ENCODE measurements around the gene POLDIP2. TPM values are rescaled to one million over a fixed set of nuclear protein-coding genes. Genes with fewer than 3 reads are reported as not detected.

The POLDIP2 gene
- total RNA-seq, 1 donor from 2014 or later: 79.1 TPM

DNA sequence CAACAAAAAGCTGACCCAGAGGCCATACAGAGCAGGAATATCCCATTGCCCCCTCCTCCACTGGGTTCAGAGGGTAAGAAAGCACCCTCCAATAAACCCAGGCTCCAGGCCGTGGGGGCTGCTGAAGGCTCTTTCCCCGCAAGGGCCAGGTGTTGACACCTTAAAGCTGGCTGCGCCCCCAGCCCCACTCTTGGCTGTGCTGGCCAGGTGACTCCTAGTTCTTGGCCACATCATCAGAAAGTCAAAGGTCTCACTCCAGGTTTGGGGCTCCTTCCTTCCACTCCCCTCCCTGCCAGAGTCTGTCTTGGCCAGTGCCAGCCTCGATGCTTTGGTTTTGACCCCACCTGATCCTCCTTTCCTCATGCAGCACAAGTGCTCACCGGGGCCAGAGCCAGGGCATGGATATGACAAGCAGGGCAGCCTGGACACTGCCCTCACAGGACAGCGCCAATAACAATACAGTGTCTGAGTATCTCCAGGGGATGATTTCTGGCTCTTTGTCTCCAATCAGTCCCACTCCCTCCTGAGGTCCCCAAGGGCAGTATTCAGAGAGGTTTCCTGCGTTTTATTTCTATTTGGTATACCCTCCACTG is 40.5 kb upstream of the POLDIP2 start:
- Histone ChIP-seq H2AFZ (ENCODE audit: low read depth, low read length) (no peak overlapping the region), H3K9ac (ENCODE audit: low read length) (no peak overlapping the region), H3K36me3 (ENCODE audit: insufficient read depth, low read length) (no peaks in the 10 kb centered on the region), H3K4me2 (ENCODE audit: low read length) (no peak overlapping the region), H3K79me2 (ENCODE audit: insufficient read depth, low read length) (no peaks in the 10 kb centered on the region), H3K4me3 (ENCODE audit: insufficient read depth, low read depth, low read length) (no peak overlapping the region), H3K4me1 (ENCODE audit: insufficient read depth, low read length) (peaks cover 9% of the 10 kb centered on the region), H3K9me3 (ENCODE audit: insufficient read depth, low read depth, low read length) (no peaks in the 10 kb centered on the region), H3K27me3 (ENCODE audit: insufficient read depth, low read length) (no peaks in the 10 kb centered on the region), H3K27ac (ENCODE audit: low read depth, low read length) (no peak overlapping the region), H4K20me1 (ENCODE audit: insufficient read depth, low read length) (peaks cover 6% of the 10 kb centered on the region)
- FAIRE-seq: no peak
- H3K9me3 Mint-ChIP-seq (ENCODE audit: unreplicated experiment): no peaks in the 10 kb centered on the region
- H3K4me3 Mint-ChIP-seq (ENCODE audit: unreplicated experiment): no peak overlapping the region
- H3K27ac Mint-ChIP-seq (ENCODE audit: unreplicated experiment): no peak overlapping the region
- peaks cover 17% of the 10 kb centered on the region for H3K36me3 Mint-ChIP-seq (ENCODE audit: low read depth, unreplicated experiment)
- peaks cover 25% of the 10 kb centered on the region for H3K4me1 Mint-ChIP-seq (ENCODE audit: low read depth, unreplicated experiment)
- peaks cover 4% of the 10 kb centered on the region for H3K27me3 Mint-ChIP-seq (ENCODE audit: low read depth, unreplicated experiment)
- DNase-seq (ENCODE audit: low read depth): no peak
- no peak for TF ChIP-seq EZH2 (IDR thresholded peaks at IDR 0.05; ENCODE audit: insufficient read depth, low read length)
- TF ChIP-seq, protein P1, sequence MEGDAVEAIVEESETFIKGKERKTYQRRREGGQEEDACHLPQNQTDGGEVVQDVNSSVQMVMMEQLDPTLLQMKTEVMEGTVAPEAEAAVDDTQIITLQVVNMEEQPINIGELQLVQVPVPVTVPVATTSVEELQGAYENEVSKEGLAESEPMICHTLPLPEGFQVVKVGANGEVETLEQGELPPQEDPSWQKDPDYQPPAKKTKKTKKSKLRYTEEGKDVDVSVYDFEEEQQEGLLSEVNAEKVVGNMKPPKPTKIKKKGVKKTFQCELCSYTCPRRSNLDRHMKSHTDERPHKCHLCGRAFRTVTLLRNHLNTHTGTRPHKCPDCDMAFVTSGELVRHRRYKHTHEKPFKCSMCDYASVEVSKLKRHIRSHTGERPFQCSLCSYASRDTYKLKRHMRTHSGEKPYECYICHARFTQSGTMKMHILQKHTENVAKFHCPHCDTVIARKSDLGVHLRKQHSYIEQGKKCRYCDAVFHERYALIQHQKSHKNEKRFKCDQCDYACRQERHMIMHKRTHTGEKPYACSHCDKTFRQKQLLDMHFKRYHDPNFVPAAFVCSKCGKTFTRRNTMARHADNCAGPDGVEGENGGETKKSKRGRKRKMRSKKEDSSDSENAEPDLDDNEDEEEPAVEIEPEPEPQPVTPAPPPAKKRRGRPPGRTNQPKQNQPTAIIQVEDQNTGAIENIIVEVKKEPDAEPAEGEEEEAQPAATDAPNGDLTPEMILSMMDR (IDR thresholded peaks at IDR 0.05; ENCODE audit: insufficient read depth, low read depth, low read length): no peak

DNA sequence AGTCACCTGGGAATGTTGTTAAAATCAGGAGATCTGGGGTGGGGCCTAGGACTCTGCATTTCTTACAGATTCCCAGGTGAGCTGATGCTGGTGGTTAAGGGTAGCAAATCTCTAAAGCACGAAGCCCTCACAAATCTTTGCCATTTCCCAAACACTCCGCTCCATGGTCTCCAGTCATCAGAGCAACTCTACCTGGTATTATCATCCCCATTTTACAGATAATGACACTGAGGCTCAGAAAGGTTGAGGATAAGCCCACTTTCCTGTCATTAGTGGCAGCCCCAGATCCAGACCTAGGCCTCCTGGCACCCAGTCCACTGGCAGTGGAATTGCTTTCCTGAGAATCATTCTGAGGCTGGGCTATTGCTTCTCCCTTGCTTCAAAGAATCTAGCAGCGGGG is 39.9 kb upstream of the POLDIP2 start:
- Histone ChIP-seq H3K4me1 (ENCODE audit: insufficient read depth, low read length) (peaks cover 9% of the 10 kb centered on the region), H3K4me2 (ENCODE audit: low read length) (no peak overlapping the region), H3K9me3 (ENCODE audit: insufficient read depth, low read depth, low read length) (no peaks in the 10 kb centered on the region), H3K27me3 (ENCODE audit: insufficient read depth, low read length) (no peaks in the 10 kb centered on the region), H3K4me3 (ENCODE audit: insufficient read depth, low read depth, low read length) (no peak overlapping the region), H4K20me1 (ENCODE audit: insufficient read depth, low read length) (peaks cover 6% of the 10 kb centered on the region), H3K79me2 (ENCODE audit: insufficient read depth, low read length) (no peaks in the 10 kb centered on the region), H3K36me3 (ENCODE audit: insufficient read depth, low read length) (no peaks in the 10 kb centered on the region), H2AFZ (ENCODE audit: low read depth, low read length) (no peak overlapping the region), H3K9ac (ENCODE audit: low read length) (no peak overlapping the region), H3K27ac (ENCODE audit: low read depth, low read length) (no peak overlapping the region)
- no peak for TF ChIP-seq EZH2 (IDR thresholded peaks at IDR 0.05; ENCODE audit: insufficient read depth, low read length)
- TF ChIP-seq, protein P1 (IDR thresholded peaks at IDR 0.05; ENCODE audit: insufficient read depth, low read depth, low read length): no peak
- DNase-seq (ENCODE audit: low read depth): no peak
- Mint-ChIP-seq H3K27ac (ENCODE audit: unreplicated experiment) (no peak overlapping the region), H3K27me3 (ENCODE audit: low read depth, unreplicated experiment) (peaks cover 3% of the 10 kb centered on the region), H3K36me3 (ENCODE audit: low read depth, unreplicated experiment) (peaks cover 18% of the 10 kb centered on the region), H3K4me1 (ENCODE audit: low read depth, unreplicated experiment) (peaks cover 25% of the 10 kb centered on the region), H3K4me3 (ENCODE audit: unreplicated experiment) (no peak overlapping the region), H3K9me3 (ENCODE audit: unreplicated experiment) (no peaks in the 10 kb centered on the region)
- FAIRE-seq: no peak

DNA sequence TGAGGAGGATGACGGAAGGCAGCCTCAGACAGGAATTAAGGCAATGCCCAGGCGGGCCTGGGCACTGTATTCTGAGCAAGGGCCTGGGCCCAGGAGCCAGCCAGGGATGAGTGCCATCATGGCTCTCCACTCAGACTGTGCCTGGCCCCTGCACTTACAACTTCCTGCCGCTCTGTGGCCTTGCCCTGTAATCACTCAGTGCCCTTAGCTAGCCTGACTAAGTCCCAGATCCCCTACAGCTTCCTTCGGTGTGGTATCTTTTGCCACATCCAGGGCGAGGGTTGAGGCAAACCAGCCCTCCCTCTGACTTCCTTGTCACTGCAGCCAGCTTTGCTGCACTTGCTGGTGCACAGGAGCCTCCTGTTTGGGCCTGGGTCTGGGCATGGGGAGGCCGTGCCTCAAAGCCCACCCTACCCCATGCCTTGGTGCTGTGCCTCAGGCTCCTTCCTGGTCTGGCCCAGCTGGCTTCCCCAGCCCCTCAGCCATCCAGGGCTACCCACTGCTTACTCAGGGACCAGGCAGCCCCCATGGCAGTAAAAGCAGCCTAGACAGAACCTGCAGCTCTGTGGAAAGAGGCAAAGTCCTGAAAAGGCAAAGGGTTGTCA is 39.4 kb upstream of the POLDIP2 start:
- DNase-seq (ENCODE audit: low read depth): no peak
- H3K36me3 Mint-ChIP-seq (ENCODE audit: low read depth, unreplicated experiment): peaks cover 18% of the 10 kb centered on the region
- H3K4me3 ChIP-seq (ENCODE audit: insufficient read depth, low read depth, low read length): no peak overlapping the region
- no peaks in the 10 kb centered on the region for H3K79me2 ChIP-seq (ENCODE audit: insufficient read depth, low read length)
- no peaks in the 10 kb centered on the region for H3K9me3 ChIP-seq (ENCODE audit: insufficient read depth, low read depth, low read length)
- peaks cover 3% of the 10 kb centered on the region for H3K27me3 Mint-ChIP-seq (ENCODE audit: low read depth, unreplicated experiment)
- H3K27ac Mint-ChIP-seq (ENCODE audit: unreplicated experiment): no peak overlapping the region
- H4K20me1 ChIP-seq (ENCODE audit: insufficient read depth, low read length): peaks cover 6% of the 10 kb centered on the region
- H2AFZ ChIP-seq (ENCODE audit: low read depth, low read length): no peak overlapping the region
- H3K36me3 ChIP-seq (ENCODE audit: insufficient read depth, low read length): no peaks in the 10 kb centered on the region
- TF ChIP-seq EZH2 (IDR thresholded peaks at IDR 0.05; ENCODE audit: insufficient read depth, low read length): no peak
- TF ChIP-seq, protein P1 (IDR thresholded peaks at IDR 0.05; ENCODE audit: insufficient read depth, low read depth, low read length): no peak
- peaks cover 9% of the 10 kb centered on the region for H3K4me1 ChIP-seq (ENCODE audit: insufficient read depth, low read length)
- no peaks in the 10 kb centered on the region for H3K27me3 ChIP-seq (ENCODE audit: insufficient read depth, low read length)
- H3K9me3 Mint-ChIP-seq (ENCODE audit: unreplicated experiment): no peaks in the 10 kb centered on the region
- no peak overlapping the region for H3K4me3 Mint-ChIP-seq (ENCODE audit: unreplicated experiment)
- no peak for FAIRE-seq
- H3K9ac ChIP-seq (ENCODE audit: low read length): no peak overlapping the region
- H3K4me2 ChIP-seq (ENCODE audit: low read length): no peak overlapping the region
- peaks cover 25% of the 10 kb centered on the region for H3K4me1 Mint-ChIP-seq (ENCODE audit: low read depth, unreplicated experiment)
- H3K27ac ChIP-seq (ENCODE audit: low read depth, low read length): no peak overlapping the region
